ENCODE measurements around the gene P2RX1.

P2RX1 gene

GRCh38 chr17:3915995-3916696 lies at the start of gene P2RX1:
Gene P2RX1 (minus strand): TSS chr17:3916465. CDS start chr17:3916225, 240 bp downstream.
- no peak for DNase-seq (ENCODE audit: low read depth in 2 of 2)

- no peak for DNase-seq (ENCODE audit: low read depth in 2 of 2)
Observed at GRCh38 chr17:3965118-3965800, 49.0 kb upstream of the P2RX1 start.

- DNase-seq (ENCODE audit: low read depth in 2 of 2), result peak in 1 of 2 donors; percentile 46
Observed at GRCh38 chr17:3964203-3965117, 48.2 kb upstream of the P2RX1 start, which contains the start of gene ATP2A3. Gene ATP2A3 (minus strand): TSS chr17:3964437. CDS start chr17:3964291, 146 bp downstream.

- DNase-seq (ENCODE audit: low read depth in 2 of 2), result no peak
Observed at GRCh38 chr17:3963237-3964201, 47.3 kb upstream of the P2RX1 start.

GRCh38 chr17:3962965-3963236 lies 46.6 kb upstream of the P2RX1 start:
- no peak for DNase-seq (ENCODE audit: low read depth in 2 of 2)

- no peak for DNase-seq (ENCODE audit: low read depth in 2 of 2)
Observed at GRCh38 chr17:3962217-3962964, 46.1 kb upstream of the P2RX1 start.

GRCh38 chr17:3961564-3962047 lies 45.3 kb upstream of the P2RX1 start:
- DNase-seq (ENCODE audit: low read depth in 2 of 2), result no peak

- no peak for DNase-seq (ENCODE audit: low read depth in 2 of 2)
Observed at GRCh38 chr17:3960764-3961163, 44.5 kb upstream of the P2RX1 start.

- DNase-seq (ENCODE audit: low read depth in 2 of 2), result no peak
Observed at GRCh38 chr17:3959921-3960601, 43.8 kb upstream of the P2RX1 start.

GRCh38 chr17:3959295-3959899 lies 43.1 kb upstream of the P2RX1 start:
- DNase-seq (ENCODE audit: low read depth in 2 of 2), result no peak

- DNase-seq (ENCODE audit: low read depth in 2 of 2), result no peak
Observed at GRCh38 chr17:3957735-3958599, 41.7 kb upstream of the P2RX1 start.

- DNase-seq (ENCODE audit: low read depth in 2 of 2), result no peak
Observed at GRCh38 chr17:3956983-3957382, 40.7 kb upstream of the P2RX1 start.

- no peak for DNase-seq (ENCODE audit: low read depth in 2 of 2)
Observed at GRCh38 chr17:3956327-3956957, 40.2 kb upstream of the P2RX1 start.

GRCh38 chr17:3955673-3955988 lies 39.4 kb upstream of the P2RX1 start:
- no peak for DNase-seq (ENCODE audit: low read depth in 2 of 2)

- DNase-seq (ENCODE audit: low read depth in 2 of 2), result no peak
Observed at GRCh38 chr17:3954976-3955672, 38.9 kb upstream of the P2RX1 start.

- DNase-seq (ENCODE audit: low read depth in 2 of 2), result no peak
Observed at GRCh38 chr17:3954086-3954485, 37.8 kb upstream of the P2RX1 start.

- no peak for DNase-seq (ENCODE audit: low read depth in 2 of 2)
Observed at GRCh38 chr17:3953542-3953941, 37.3 kb upstream of the P2RX1 start.
